Nephron progenitor cell (in vitro differentiated cells): ENCODE measurements around the gene VCAN.

Experiments used
- DNase-seq: peaks from one replicate; pipeline ENCODE4 v3.0.0; 2021
- H3K27ac Mint-ChIP-seq: 2 replicates; pipeline ENCODE4 v1.8.0; 2021; ENCODE audit warnings: mild to moderate bottlenecking, moderate library complexity, mixed read lengths
- H3K27me3 Mint-ChIP-seq: 2 replicates; pipeline ENCODE4 v1.8.0; 2021; ENCODE audit warnings: mild to moderate bottlenecking, low read depth, mixed read lengths; ENCODE audit not compliant: poor library complexity
- H3K36me3 Mint-ChIP-seq: 2 replicates; pipeline ENCODE4 v1.8.0; 2021; ENCODE audit warnings: low read depth, mixed read lengths
- H3K4me1 Mint-ChIP-seq: 2 replicates; pipeline ENCODE4 v1.8.0; 2021; ENCODE audit warnings: mixed read lengths
- H3K4me3 Mint-ChIP-seq: 2 replicates; pipeline ENCODE4 v1.8.0; 2021; ENCODE audit warnings: mild to moderate bottlenecking, moderate library complexity, mixed read lengths
- H3K9me3 Mint-ChIP-seq: 2 replicates; pipeline ENCODE4 v1.8.0; 2021; ENCODE audit warnings: mild to moderate bottlenecking, moderate library complexity, mixed read lengths
- TF ChIP-seq, protein P1 (sequence below): fragments of 200-600 bp; sonication (generic); IDR thresholded peaks from 2 replicates; pipeline ENCODE4 v1.5.0; 2021; ENCODE audit warnings: antibody characterized with exemption

Gene VCAN

DNA sequence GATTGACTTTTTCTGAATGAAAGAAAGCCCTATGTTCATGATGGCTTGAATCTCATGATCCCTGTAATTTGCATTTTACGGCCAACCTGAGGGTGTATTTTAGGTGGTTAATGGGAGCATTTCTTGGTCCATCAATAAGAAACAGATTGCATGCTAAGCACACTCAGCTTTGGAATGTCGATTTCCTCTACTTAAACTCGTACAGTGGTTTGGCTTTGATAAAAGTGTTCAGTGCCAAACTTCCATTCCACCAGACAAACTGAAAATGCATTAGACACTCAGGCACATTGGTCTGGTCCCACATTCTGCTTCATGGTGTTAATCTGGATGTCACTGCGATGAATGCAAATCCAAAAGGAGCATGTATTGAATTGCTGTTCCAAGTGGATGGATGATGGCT, 77.0 kb downstream of the VCAN start:
- no peaks in the 10 kb centered on the region for H3K27me3 Mint-ChIP-seq
- DNase-seq, result no peak
- no peaks in the 10 kb centered on the region for H3K4me1 Mint-ChIP-seq
- no peaks in the 10 kb centered on the region for H3K9me3 Mint-ChIP-seq
- TF ChIP-seq, protein P1, sequence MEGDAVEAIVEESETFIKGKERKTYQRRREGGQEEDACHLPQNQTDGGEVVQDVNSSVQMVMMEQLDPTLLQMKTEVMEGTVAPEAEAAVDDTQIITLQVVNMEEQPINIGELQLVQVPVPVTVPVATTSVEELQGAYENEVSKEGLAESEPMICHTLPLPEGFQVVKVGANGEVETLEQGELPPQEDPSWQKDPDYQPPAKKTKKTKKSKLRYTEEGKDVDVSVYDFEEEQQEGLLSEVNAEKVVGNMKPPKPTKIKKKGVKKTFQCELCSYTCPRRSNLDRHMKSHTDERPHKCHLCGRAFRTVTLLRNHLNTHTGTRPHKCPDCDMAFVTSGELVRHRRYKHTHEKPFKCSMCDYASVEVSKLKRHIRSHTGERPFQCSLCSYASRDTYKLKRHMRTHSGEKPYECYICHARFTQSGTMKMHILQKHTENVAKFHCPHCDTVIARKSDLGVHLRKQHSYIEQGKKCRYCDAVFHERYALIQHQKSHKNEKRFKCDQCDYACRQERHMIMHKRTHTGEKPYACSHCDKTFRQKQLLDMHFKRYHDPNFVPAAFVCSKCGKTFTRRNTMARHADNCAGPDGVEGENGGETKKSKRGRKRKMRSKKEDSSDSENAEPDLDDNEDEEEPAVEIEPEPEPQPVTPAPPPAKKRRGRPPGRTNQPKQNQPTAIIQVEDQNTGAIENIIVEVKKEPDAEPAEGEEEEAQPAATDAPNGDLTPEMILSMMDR, result no peak
- H3K27ac Mint-ChIP-seq, result no peak overlapping the region
- H3K4me3 Mint-ChIP-seq, result no peak overlapping the region
- H3K36me3 Mint-ChIP-seq, result peaks cover 68% of the 10 kb centered on the region

DNA sequence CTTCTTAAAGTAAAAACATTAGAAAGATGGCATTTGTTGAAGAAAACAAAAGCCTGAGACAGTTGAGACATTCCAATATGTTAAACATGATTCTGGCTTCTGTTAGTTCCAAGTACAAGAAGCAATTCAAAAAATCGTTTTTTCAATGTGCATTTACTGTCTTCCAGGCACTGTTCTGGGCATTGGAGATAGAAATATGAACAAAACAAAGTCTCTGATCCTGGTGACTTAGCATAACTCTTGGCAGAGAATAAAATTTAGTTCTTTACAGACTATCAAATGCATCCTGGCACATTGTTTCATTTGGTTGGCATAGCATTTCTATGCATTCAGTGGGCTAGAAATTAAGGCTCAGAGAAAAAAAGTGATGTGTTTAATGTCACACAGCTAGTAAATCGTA, 77.5 kb downstream of the VCAN start:
- TF ChIP-seq, protein P1, result no peak
- no peak for DNase-seq
- H3K4me3 Mint-ChIP-seq, result no peak overlapping the region
- H3K9me3 Mint-ChIP-seq, result no peaks in the 10 kb centered on the region
- H3K4me1 Mint-ChIP-seq, result no peaks in the 10 kb centered on the region
- no peak overlapping the region for H3K27ac Mint-ChIP-seq
- no peaks in the 10 kb centered on the region for H3K27me3 Mint-ChIP-seq
- peaks cover 69% of the 10 kb centered on the region for H3K36me3 Mint-ChIP-seq

DNA sequence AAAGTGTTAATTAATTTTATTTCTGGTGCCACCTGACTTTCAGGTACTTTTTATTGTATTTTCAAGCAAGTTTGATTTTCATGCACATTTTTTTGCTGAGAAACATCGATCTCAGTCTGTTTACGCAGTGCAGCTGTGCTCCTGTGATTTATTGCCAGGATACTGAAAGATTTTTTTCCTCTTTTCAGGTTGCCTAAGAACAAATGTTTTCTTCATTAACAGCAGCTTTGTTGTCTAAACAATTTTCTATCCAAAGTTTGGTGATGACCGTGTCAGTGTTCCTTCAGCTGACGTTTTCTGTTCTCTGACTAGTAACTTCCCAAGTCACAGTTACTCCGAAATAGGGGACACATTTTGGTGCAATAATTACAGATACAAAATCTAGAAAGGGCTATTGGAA, 78.1 kb downstream of the VCAN start:
- no peaks in the 10 kb centered on the region for H3K4me1 Mint-ChIP-seq
- H3K27me3 Mint-ChIP-seq, result no peaks in the 10 kb centered on the region
- no peak for DNase-seq
- H3K36me3 Mint-ChIP-seq, result peaks cover 75% of the 10 kb centered on the region
- H3K4me3 Mint-ChIP-seq, result no peak overlapping the region
- TF ChIP-seq, protein P1, result no peak
- no peak overlapping the region for H3K27ac Mint-ChIP-seq
- no peaks in the 10 kb centered on the region for H3K9me3 Mint-ChIP-seq

DNA sequence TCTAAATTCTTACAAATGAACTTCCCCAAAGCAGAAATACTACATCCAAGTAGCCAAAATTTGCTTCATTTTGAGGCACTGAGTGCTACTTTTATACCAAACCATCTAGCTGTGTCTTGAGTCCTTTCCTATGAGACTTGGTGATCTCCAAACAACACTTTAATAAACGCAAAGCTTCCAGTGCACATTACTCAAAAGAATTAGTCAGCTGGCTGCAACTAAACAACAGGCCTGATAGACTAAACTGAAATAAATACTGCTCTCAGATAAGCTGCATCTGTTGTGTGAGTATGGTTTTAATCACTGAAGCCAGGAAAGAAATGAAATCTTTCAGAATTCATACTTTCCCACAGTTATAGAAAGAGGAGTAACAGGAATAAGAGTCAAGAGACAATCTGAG, 80.3 kb downstream of the VCAN start:
- Mint-ChIP-seq H3K9me3 (no peaks in the 10 kb centered on the region), H3K27me3 (no peaks in the 10 kb centered on the region), H3K4me1 (no peaks in the 10 kb centered on the region), H3K36me3 (peaks cover 73% of the 10 kb centered on the region), H3K4me3 (no peak overlapping the region), H3K27ac (peak overlapping the region; percentile 4)
- TF ChIP-seq, protein P1, result no peak
- no peak for DNase-seq

DNA sequence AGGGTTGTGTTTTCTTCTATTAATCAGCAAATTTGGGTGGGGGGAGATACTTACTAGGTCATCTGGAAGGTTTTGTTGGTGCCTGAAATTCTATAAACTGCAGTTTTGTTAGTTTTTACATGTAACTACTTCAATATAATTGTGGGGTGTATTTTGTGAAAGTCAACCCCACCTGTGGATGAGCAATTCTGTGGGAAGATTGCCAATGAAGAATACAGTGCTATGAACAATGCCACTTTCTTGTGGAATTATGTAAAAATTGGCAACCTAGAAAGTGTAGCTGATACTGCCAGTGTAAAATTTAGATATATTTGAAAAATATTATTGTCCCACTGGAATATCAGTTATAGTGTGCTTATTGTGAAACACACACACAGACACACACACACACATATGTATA, 80.7 kb downstream of the VCAN start:
- no peaks in the 10 kb centered on the region for H3K9me3 Mint-ChIP-seq
- H3K4me1 Mint-ChIP-seq, result peaks cover 3% of the 10 kb centered on the region
- H3K27me3 Mint-ChIP-seq, result no peaks in the 10 kb centered on the region
- TF ChIP-seq, protein P1, result no peak
- peaks cover 73% of the 10 kb centered on the region for H3K36me3 Mint-ChIP-seq
- no peak overlapping the region for H3K27ac Mint-ChIP-seq
- no peak overlapping the region for H3K4me3 Mint-ChIP-seq
- no peak for DNase-seq

DNA sequence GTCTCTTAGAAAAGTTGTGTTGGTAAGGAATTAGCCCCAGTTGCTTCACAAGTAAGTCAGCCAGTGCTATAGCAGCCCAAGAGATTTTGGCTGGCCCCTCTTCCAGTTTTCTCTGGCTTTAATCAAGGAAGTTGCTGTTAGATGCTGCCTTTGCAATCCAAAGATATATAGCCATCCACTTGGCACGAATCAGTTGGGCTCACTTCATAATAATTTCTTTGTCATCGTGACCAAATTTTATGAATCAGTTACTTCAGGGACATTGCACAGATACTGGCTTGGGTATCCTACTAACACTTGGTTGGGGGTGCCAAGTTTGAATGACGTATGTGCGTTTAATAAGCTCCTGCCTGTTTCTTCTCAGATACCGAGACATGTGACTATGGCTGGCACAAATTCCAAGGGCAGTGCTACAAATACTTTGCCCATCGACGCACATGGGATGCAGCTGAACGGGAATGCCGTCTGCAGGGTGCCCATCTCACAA, 81.5 kb downstream of the VCAN start:
- no peak overlapping the region for H3K27ac Mint-ChIP-seq
- TF ChIP-seq, protein P1, result no peak
- no peak overlapping the region for H3K4me3 Mint-ChIP-seq
- H3K4me1 Mint-ChIP-seq, result peaks cover 9% of the 10 kb centered on the region
- H3K9me3 Mint-ChIP-seq, result no peaks in the 10 kb centered on the region
- H3K36me3 Mint-ChIP-seq, result peaks cover 69% of the 10 kb centered on the region
- H3K27me3 Mint-ChIP-seq, result no peaks in the 10 kb centered on the region
- no peak for DNase-seq
